Keratinocyte (primary cell): ENCODE data around the gene YY2. TPM values are rescaled to one million over a fixed set of nuclear protein-coding genes. Genes with fewer than 3 reads are reported as not detected.

Experiments
- DNase-seq: peaks from one replicate; pipeline ENCODE4 v3.0.0-alpha.2; 2011; ENCODE audit warnings: low read depth, missing footprints, low spot score
- FAIRE-seq: peaks from 2 replicates; lab custom pipeline; 2011; peaks lifted over from hg19 to GRCh38; lab: Jason Lieb, UNC
- H2AFZ ChIP-seq: 2 replicates; pipeline ENCODE4 v1.6.0; 2012; ENCODE audit warnings: low read length, control low read depth, inconsistent platforms; ENCODE audit not compliant: control insufficient read depth
- H3K27ac ChIP-seq: 2 replicates; pipeline ENCODE4 v1.5.1; 2011; ENCODE audit warnings: low read length; ENCODE audit not compliant: control insufficient read depth, insufficient read depth
- H3K27me3 ChIP-seq: 3 replicates; pipeline ENCODE4 v1.6.0; 2011; ENCODE audit warnings: low read length; ENCODE audit not compliant: control insufficient read depth, insufficient read depth; ENCODE audit errors: extremely low read depth
- H3K36me3 ChIP-seq, 2 experiments: 2 replicates in 1 of 2; 3 replicates in 1 of 2; pipeline ENCODE4 v1.5.1; 2011; ENCODE audit warnings: low read length in 2 of 2, mild to moderate bottlenecking in 1 of 2; ENCODE audit not compliant: control insufficient read depth in 2 of 2, insufficient read depth in 2 of 2; ENCODE audit errors: extremely low read depth in 1 of 2
- H3K4me1 ChIP-seq: 3 replicates; pipeline ENCODE4 v1.5.1; 2011; ENCODE audit warnings: low read length; ENCODE audit not compliant: control insufficient read depth, insufficient read depth; ENCODE audit errors: extremely low read depth
- H3K4me2 ChIP-seq: 3 replicates; pipeline ENCODE4 v1.6.0; 2011; ENCODE audit warnings: low read depth, low read length; ENCODE audit not compliant: control insufficient read depth, insufficient read depth; ENCODE audit errors: extremely low read depth
- H3K4me3 ChIP-seq, 3 experiments: fragments of 200-600 bp in 1 of 3; sonication (generic) in 1 of 3; 2 replicates in 2 of 3; 3 replicates in 1 of 3; pipeline ENCODE4 v1.5.1; 2011 to 2016; ENCODE audit warnings: low read length in 3 of 3, mild to moderate bottlenecking in 3 of 3, control low read depth in 2 of 3, inconsistent platforms in 1 of 3, low read depth in 1 of 3, mixed read lengths in 1 of 3, mixed run types in 1 of 3, moderate library complexity in 1 of 3; ENCODE audit not compliant: control insufficient read depth in 2 of 3, insufficient read depth in 2 of 3; ENCODE audit errors: extremely low read depth in 1 of 3
- H3K79me2 ChIP-seq: 2 replicates; pipeline ENCODE4 v1.6.0; 2012; ENCODE audit warnings: low read length; ENCODE audit not compliant: control insufficient read depth, insufficient read depth
- H3K9ac ChIP-seq: 3 replicates; pipeline ENCODE4 v1.6.0; 2011; ENCODE audit warnings: low read length; ENCODE audit not compliant: control insufficient read depth, insufficient read depth; ENCODE audit errors: extremely low read depth
- H3K9me1 ChIP-seq: 3 replicates; pipeline ENCODE4 v1.6.0; 2011; ENCODE audit warnings: low read length; ENCODE audit not compliant: control insufficient read depth, insufficient read depth; ENCODE audit errors: extremely low read depth
- H3K9me3 ChIP-seq: 2 replicates; pipeline ENCODE4 v1.5.1; 2012; ENCODE audit warnings: low read depth, low read length; ENCODE audit not compliant: control insufficient read depth
- H4K20me1 ChIP-seq: 3 replicates; pipeline ENCODE4 v1.6.0; 2011; ENCODE audit warnings: low read length; ENCODE audit not compliant: control insufficient read depth, insufficient read depth; ENCODE audit errors: extremely low read depth
- CTCF ChIP-seq, 3 experiments: IDR thresholded peaks in 1 of 3; conservative IDR thresholded peaks in 1 of 3; optimal IDR thresholded peaks in 1 of 3; 2 replicates in 2 of 3; 3 replicates in 1 of 3; pipeline versions ENCODE3 to v1.5.1; 2011; ENCODE audit warnings: low read length in 3 of 3, mild to moderate bottlenecking in 3 of 3, moderate library complexity in 2 of 3, control low read depth in 1 of 3, inconsistent platforms in 1 of 3; ENCODE audit not compliant: insufficient read depth in 2 of 3; ENCODE audit errors: extremely low read depth in 1 of 3
- EZH2 ChIP-seq: IDR thresholded peaks from one replicate; pipeline ENCODE4 v1.6.1; 2012; ENCODE audit warnings: inconsistent platforms, mild to moderate bottlenecking, low read length, moderate library complexity
- dilution Hi-C: fragments of 300-500 bp; cut with MboI; formaldehyde crosslinking; loops from one replicate; pipeline ENCODE4 v1.7.0; 2020; ENCODE audit warnings: low sequenced_read_pairs; ENCODE audit not compliant: extremely low pct_ligation_motif_present
- polyA plus RNA-seq, 5 experiments: library from polyadenylated mRNA; depleted of rRNA in 3 of 5; stranded (reverse) in 3 of 5; stranded (forward) in 1 of 5; unstranded in 1 of 5; fragments of >200 nt; gene quantifications; 1 replicate in 1 of 5; 2 replicates in 3 of 5; 3 replicates in 1 of 5; pipeline versions ENCODE4 v1.2.1 to v1.2.3, GENCODE V29; 2011 to 2012; ENCODE audit warnings: missing spikeins in 2 of 5, low read depth in 1 of 5, low replicate concordance in 1 of 5

Gene YY2
- polyA plus RNA-seq, 1 donor (not counting 4 experiments of a cell fraction or from before 2014, with no cell fraction given), result 1.2 TPM

- H3K4me2 ChIP-seq, result no peak overlapping the region
- H4K20me1 ChIP-seq, result no peaks in the 10 kb centered on the region
- H3K79me2 ChIP-seq, result no peaks in the 10 kb centered on the region
- no peak for TF ChIP-seq CTCF (optimal IDR thresholded peaks at IDR 0.05 in 1 of 3, IDR thresholded peaks at IDR 0.05 in 1 of 3, conservative IDR thresholded peaks at IDR 0.05 in 1 of 3; ENCODE audit: extremely low read depth in 1 of 3, insufficient read depth in 2 of 3, low read length in 3 of 3)
- TF ChIP-seq EZH2, result no peak
- no peak overlapping the region for H2AFZ ChIP-seq
- dilution Hi-C loops, result no loop called here
- H3K36me3 ChIP-seq, result no peaks in the 10 kb centered on the region
- H3K9ac ChIP-seq, result no peak overlapping the region
- no peaks in the 10 kb centered on the region for H3K9me1 ChIP-seq
- DNase-seq (no peak), FAIRE-seq (no peak)
- no peak overlapping the region for H3K27ac ChIP-seq
- no peaks in the 10 kb centered on the region for H3K27me3 ChIP-seq
- H3K4me1 ChIP-seq, result no peaks in the 10 kb centered on the region
- no peak overlapping the region for H3K4me3 ChIP-seq
- no peaks in the 10 kb centered on the region for H3K9me3 ChIP-seq
Observed at GRCh38 chrX:21811832-21812231, 44.0 kb upstream of the YY2 start.

- no peak for FAIRE-seq
- no peaks in the 10 kb centered on the region for H3K9me1 ChIP-seq
- dilution Hi-C loops, result no loop called here
- no peak overlapping the region for H3K4me3 ChIP-seq
- H4K20me1 ChIP-seq, result no peaks in the 10 kb centered on the region
- no peak for TF ChIP-seq EZH2
- TF ChIP-seq CTCF (optimal IDR thresholded peaks at IDR 0.05 in 1 of 3, IDR thresholded peaks at IDR 0.05 in 1 of 3, conservative IDR thresholded peaks at IDR 0.05 in 1 of 3; ENCODE audit: extremely low read depth in 1 of 3, insufficient read depth in 2 of 3, low read length in 3 of 3), result no peak
- H3K36me3 ChIP-seq, result no peaks in the 10 kb centered on the region
- no peak overlapping the region for H3K4me2 ChIP-seq
- no peak overlapping the region for H3K9ac ChIP-seq
- no peak overlapping the region for H2AFZ ChIP-seq
- no peak for DNase-seq
- H3K9me3 ChIP-seq, result no peaks in the 10 kb centered on the region
- no peak overlapping the region for H3K27ac ChIP-seq
- H3K79me2 ChIP-seq, result no peaks in the 10 kb centered on the region
- no peaks in the 10 kb centered on the region for H3K27me3 ChIP-seq
- no peaks in the 10 kb centered on the region for H3K4me1 ChIP-seq
Observed at GRCh38 chrX:21812628-21813027, 43.2 kb upstream of the YY2 start.
